Measurements from ENCODE around the gene TMEM134.

- TF ChIP-seq ATF3 (IDR thresholded peaks at IDR 0.05; ENCODE audit: borderline replicate concordance, extremely low read depth, low read depth, low read length), result no peak
- TF ChIP-seq NBN (IDR thresholded peaks at IDR 0.05), result no peak
- peak; percentile 65 for TF ChIP-seq POLR2A (IDR thresholded peaks at IDR 0.05; ENCODE audit: low read depth, low read length)
Measured at GRCh38 chr11:67433536-67434394, 35.3 kb downstream of the TMEM134 start.

All from GM12878 (cell line).